Retinal pigment epithelial cell (primary cell): Measurements from ENCODE around the gene ANKS1A.

Source experiments
- DNase-seq: peaks from one replicate; pipeline ENCODE4 v3.0.0-alpha.2; 2010; ENCODE audit warnings: low read depth
- H3K4me3 ChIP-seq: 2 replicates; pipeline ENCODE4 v1.5.1; 2011; ENCODE audit warnings: mild to moderate bottlenecking, low read length, control low read depth, moderate library complexity
- CTCF ChIP-seq: conservative IDR thresholded peaks from 2 replicates; pipeline ENCODE4 v1.5.1; 2011; ENCODE audit warnings: low read depth, low read length, control low read depth, inconsistent platforms

The ANKS1A gene

GRCh38 chr6:35021004-35021403 lies 131.9 kb downstream of the ANKS1A start:
- no peak for TF ChIP-seq CTCF
- no peak overlapping the region for H3K4me3 ChIP-seq
- no peak for DNase-seq

- DNase-seq = no peak
- TF ChIP-seq CTCF = no peak
- H3K4me3 ChIP-seq = no peak overlapping the region
These were observed 134.3 kb downstream of the ANKS1A start for GRCh38 chr6:35023091-35024000.

- H3K4me3 ChIP-seq = no peak overlapping the region
- TF ChIP-seq CTCF = no peak
- peak; percentile 76 for DNase-seq
These were observed 135.5 kb downstream of the ANKS1A start for GRCh38 chr6:35024551-35025054.

GRCh38 chr6:35025232-35026188 lies 136.5 kb downstream of the ANKS1A start:
- peak; percentile 22 for TF ChIP-seq CTCF
- H3K4me3 ChIP-seq = no peak overlapping the region
- DNase-seq = no peak

GRCh38 chr6:35026434-35027222 lies 137.6 kb downstream of the ANKS1A start:
- TF ChIP-seq CTCF = no peak
- DNase-seq = peak; percentile 57
- H3K4me3 ChIP-seq = no peak overlapping the region

GRCh38 chr6:35027807-35028206 lies 138.8 kb downstream of the ANKS1A start:
- DNase-seq = no peak
- H3K4me3 ChIP-seq = no peak overlapping the region
- TF ChIP-seq CTCF = no peak
